GM23338 (cell line): ENCODE results near the gene IPP. TPM values are rescaled to one million over a fixed set of nuclear protein-coding genes. Genes with fewer than 3 reads are reported as not detected.

Source experiments
- ATAC-seq: fragments of 200-7000 bp; cut with Tn5 transposase; 3 replicates; pipeline ENCODE4 v1.9.1; 2020
- DNase-seq: peaks from one replicate; pipeline ENCODE4 v3.0.0-alpha.2; 2015; ENCODE audit warnings: low spot score
- H2AFZ ChIP-seq: fragments of 200-600 bp; sonication (generic); 2 replicates; pipeline ENCODE4 v1.8.0; 2016; ENCODE audit warnings: antibody characterized with exemption, mild to moderate bottlenecking, moderate library complexity
- H3F3A ChIP-seq: fragments of 200-600 bp; sonication (generic); replicated peaks from 2 replicates; pipeline ENCODE4 v1.8.0; 2017; ENCODE audit warnings: antibody characterized with exemption, mixed run types, low read depth
- H3K27ac ChIP-seq: fragments of 200-600 bp; sonication (generic); 2 replicates; pipeline ENCODE4 v1.6.1; 2016; ENCODE audit warnings: low read depth
- H3K27me3 ChIP-seq: fragments of 200-600 bp; sonication (generic); 2 replicates; pipeline ENCODE4 v1.8.0; 2016; ENCODE audit warnings: mild to moderate bottlenecking, mixed run types, moderate library complexity; ENCODE audit not compliant: insufficient read depth
- H3K36me3 ChIP-seq: fragments of 200-600 bp; sonication (generic); 2 replicates; pipeline ENCODE4 v1.8.0; 2016; ENCODE audit warnings: mild to moderate bottlenecking; ENCODE audit not compliant: insufficient read depth
- H3K4me1 ChIP-seq: fragments of 200-600 bp; sonication (generic); 2 replicates; pipeline ENCODE4 v1.8.0; 2016; ENCODE audit warnings: mild to moderate bottlenecking, moderate library complexity; ENCODE audit not compliant: insufficient read depth
- H3K4me2 ChIP-seq: fragments of 200-600 bp; sonication (generic); 2 replicates; pipeline ENCODE4 v1.7.1; 2017; ENCODE audit warnings: mixed run types
- H3K4me3 ChIP-seq: fragments of 200-600 bp; sonication (generic); 2 replicates; pipeline ENCODE4 v1.6.1; 2016; ENCODE audit warnings: mixed run types
- H3K79me2 ChIP-seq: fragments of 200-600 bp; sonication (generic); replicated peaks from 2 replicates; pipeline ENCODE4 v1.8.0; 2017; ENCODE audit warnings: mild to moderate bottlenecking; ENCODE audit not compliant: insufficient read depth
- H3K9me2 ChIP-seq: fragments of 200-600 bp; sonication (generic); 2 replicates; pipeline ENCODE4 v1.8.0; 2017; ENCODE audit not compliant: insufficient read depth
- H4K20me1 ChIP-seq: fragments of 200-600 bp; sonication (generic); replicated peaks from 2 replicates; pipeline ENCODE4 v1.8.0; 2017; ENCODE audit warnings: mild to moderate bottlenecking; ENCODE audit not compliant: insufficient read depth
- H3K27ac Mint-ChIP-seq: 2 replicates; pipeline ENCODE4 v1.8.0; 2020; ENCODE audit warnings: inconsistent platforms, mild to moderate bottlenecking, moderate library complexity, mixed read lengths
- H3K27me3 Mint-ChIP-seq: 3 replicates; pipeline ENCODE4 v1.8.0; 2022; ENCODE audit warnings: low read depth, mild to moderate bottlenecking, moderate library complexity, mixed read lengths, inconsistent platforms; ENCODE audit not compliant: insufficient read depth, poor library complexity
- H3K36me3 Mint-ChIP-seq: 3 replicates; pipeline ENCODE4 v1.8.0; 2021; ENCODE audit warnings: low read depth, mild to moderate bottlenecking, inconsistent platforms, moderate library complexity, mixed read lengths
- H3K4me1 Mint-ChIP-seq: 3 replicates; pipeline ENCODE4 v1.8.0; 2020; ENCODE audit warnings: mild to moderate bottlenecking, inconsistent platforms, mixed read lengths
- H3K4me3 Mint-ChIP-seq: 3 replicates; pipeline ENCODE4 v1.8.0; 2021; ENCODE audit warnings: moderate library complexity, mild to moderate bottlenecking, inconsistent platforms, mixed read lengths
- H3K9me3 Mint-ChIP-seq: 3 replicates; pipeline ENCODE4 v1.8.0; 2020; ENCODE audit warnings: moderate library complexity, mild to moderate bottlenecking, inconsistent platforms, mixed read lengths
- CREB1 ChIP-seq: fragments of 250-450 bp; sonication (Bioruptor Pico); IDR thresholded peaks from 2 replicates; pipeline ENCODE4 v1.5.0; 2020; ENCODE audit warnings: low read depth, mild to moderate bottlenecking, moderate library complexity
- EZH2 ChIP-seq: fragments of 200-600 bp; sonication (generic); IDR thresholded peaks from one replicate; pipeline ENCODE4 v1.8.0; 2017; ENCODE audit warnings: antibody characterized with exemption, mild to moderate bottlenecking, low read depth; ENCODE audit not compliant: unreplicated experiment
- EZH2phosphoT487 ChIP-seq: fragments of 200-600 bp; sonication (generic); IDR thresholded peaks from one replicate; pipeline ENCODE4 v1.8.1; 2018; ENCODE audit warnings: antibody characterized with exemption; ENCODE audit not compliant: unreplicated experiment
- JUNB ChIP-seq: IDR thresholded peaks from one replicate; pipeline ENCODE4 v1.6.1; 2016; ENCODE audit warnings: antibody characterized with exemption; ENCODE audit not compliant: unreplicated experiment
- NANOG ChIP-seq: IDR thresholded peaks from 2 replicates; pipeline ENCODE4 v1.6.1; 2016; ENCODE audit warnings: antibody characterized with exemption, borderline replicate concordance
- POLR2AphosphoS5 ChIP-seq: IDR thresholded peaks from 2 replicates; pipeline ENCODE4 v1.6.1; 2016; ENCODE audit warnings: antibody characterized with exemption, low read depth
- STAT1 ChIP-seq: IDR thresholded peaks from one replicate; pipeline ENCODE4 v1.6.1; 2016; ENCODE audit warnings: antibody characterized with exemption; ENCODE audit not compliant: unreplicated experiment
- ZNF114 ChIP-seq: fragments of 250-450 bp; sonication (Bioruptor Pico); IDR thresholded peaks from 2 replicates; pipeline ENCODE4 v1.5.0; 2020; ENCODE audit warnings: mild to moderate bottlenecking, moderate library complexity
- ZNF331 ChIP-seq: fragments of 250-450 bp; sonication (Bioruptor Pico); IDR thresholded peaks from 2 replicates; pipeline ENCODE4 v1.5.0; 2020; ENCODE audit warnings: low read depth, mild to moderate bottlenecking, moderate library complexity
- ZNF462 ChIP-seq: fragments of 250-450 bp; sonication (Bioruptor Pico); IDR thresholded peaks from 2 replicates; pipeline ENCODE4 v1.5.0; 2020; ENCODE audit warnings: mild to moderate bottlenecking, moderate library complexity
- polyA plus RNA-seq: library from polyadenylated mRNA; unstranded; fragments of >200 nt; fragmentation: Nextera tagmentation; extraction: Ambion mirVana; gene quantifications from 2 replicates; pipeline ENCODE4 v1.2.1, GENCODE V29; 2016
- total RNA-seq: library from RNA; depleted of rRNA; stranded (reverse); fragments of >200 nt; shearing (Covaris generic); gene quantifications from 2 replicates; pipeline ENCODE4 v1.2.3, GENCODE V29; 2014
- TF ChIP-seq, protein P1 (sequence below): IDR thresholded peaks from one replicate; pipeline ENCODE4 v1.6.1; 2018; ENCODE audit warnings: antibody characterized with exemption; ENCODE audit not compliant: unreplicated experiment
- TF ChIP-seq, protein P2 (sequence below): IDR thresholded peaks from 2 replicates; pipeline ENCODE4 v1.6.1; 2016; ENCODE audit warnings: antibody characterized with exemption
- TF ChIP-seq, protein P3 (sequence below), 2 experiments: fragments of 200-600 bp in 1 of 2; sonication (generic) in 1 of 2; conservative IDR thresholded peaks; 2 replicates each; pipeline versions ENCODE4 v1.5.1 to v1.6.1; 2016 to 2017; ENCODE audit warnings: antibody characterized with exemption in 2 of 2, low read depth in 2 of 2, mild to moderate bottlenecking in 2 of 2, moderate library complexity in 1 of 2

IPP gene
- total and polyA plus RNA-seq, 2 experiments from 2014 or later, result 1.8 to 2.8 TPM

- H4K20me1 ChIP-seq, result peaks cover 82% of the 10 kb centered on the region
- H3K4me1 Mint-ChIP-seq, result peaks cover 6% of the 10 kb centered on the region; the same call in 2 of the 3 replicates
These were observed 81.9 kb downstream of the IPP start for GRCh38 chr1:45668526-45668925.

More at GRCh38 chr1:45668526-45668925, 81.9 kb downstream of the IPP start:
- Histone ChIP-seq H3K79me2 (peaks cover 100% of the 10 kb centered on the region), H3K27me3 (no peaks in the 10 kb centered on the region), H3K27ac (no peak overlapping the region), H3F3A (no peaks in the 10 kb centered on the region), H3K4me3 (no peak overlapping the region), H3K36me3 (no peaks in the 10 kb centered on the region), H3K4me2 (no peak overlapping the region), H3K4me1 (no peaks in the 10 kb centered on the region), H3K9me2 (no peaks in the 10 kb centered on the region), H2AFZ (no peak overlapping the region)
- ATAC-seq, result no peak
- DNase-seq, result no peak
- TF ChIP-seq, protein P1, sequence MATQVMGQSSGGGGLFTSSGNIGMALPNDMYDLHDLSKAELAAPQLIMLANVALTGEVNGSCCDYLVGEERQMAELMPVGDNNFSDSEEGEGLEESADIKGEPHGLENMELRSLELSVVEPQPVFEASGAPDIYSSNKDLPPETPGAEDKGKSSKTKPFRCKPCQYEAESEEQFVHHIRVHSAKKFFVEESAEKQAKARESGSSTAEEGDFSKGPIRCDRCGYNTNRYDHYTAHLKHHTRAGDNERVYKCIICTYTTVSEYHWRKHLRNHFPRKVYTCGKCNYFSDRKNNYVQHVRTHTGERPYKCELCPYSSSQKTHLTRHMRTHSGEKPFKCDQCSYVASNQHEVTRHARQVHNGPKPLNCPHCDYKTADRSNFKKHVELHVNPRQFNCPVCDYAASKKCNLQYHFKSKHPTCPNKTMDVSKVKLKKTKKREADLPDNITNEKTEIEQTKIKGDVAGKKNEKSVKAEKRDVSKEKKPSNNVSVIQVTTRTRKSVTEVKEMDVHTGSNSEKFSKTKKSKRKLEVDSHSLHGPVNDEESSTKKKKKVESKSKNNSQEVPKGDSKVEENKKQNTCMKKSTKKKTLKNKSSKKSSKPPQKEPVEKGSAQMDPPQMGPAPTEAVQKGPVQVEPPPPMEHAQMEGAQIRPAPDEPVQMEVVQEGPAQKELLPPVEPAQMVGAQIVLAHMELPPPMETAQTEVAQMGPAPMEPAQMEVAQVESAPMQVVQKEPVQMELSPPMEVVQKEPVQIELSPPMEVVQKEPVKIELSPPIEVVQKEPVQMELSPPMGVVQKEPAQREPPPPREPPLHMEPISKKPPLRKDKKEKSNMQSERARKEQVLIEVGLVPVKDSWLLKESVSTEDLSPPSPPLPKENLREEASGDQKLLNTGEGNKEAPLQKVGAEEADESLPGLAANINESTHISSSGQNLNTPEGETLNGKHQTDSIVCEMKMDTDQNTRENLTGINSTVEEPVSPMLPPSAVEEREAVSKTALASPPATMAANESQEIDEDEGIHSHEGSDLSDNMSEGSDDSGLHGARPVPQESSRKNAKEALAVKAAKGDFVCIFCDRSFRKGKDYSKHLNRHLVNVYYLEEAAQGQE, result no peak
- TF ChIP-seq STAT1 (no peak), JUNB (no peak), EZH2 (no peak), EZH2phosphoT487 (no peak), CREB1 (CRISPR knock-in tag) (no peak), NANOG (no peak), ZNF462 (CRISPR knock-in tag) (no peak), ZNF331 (CRISPR knock-in tag) (no peak), POLR2AphosphoS5 (no peak), ZNF114 (CRISPR knock-in tag) (no peak)
- TF ChIP-seq, protein P2, sequence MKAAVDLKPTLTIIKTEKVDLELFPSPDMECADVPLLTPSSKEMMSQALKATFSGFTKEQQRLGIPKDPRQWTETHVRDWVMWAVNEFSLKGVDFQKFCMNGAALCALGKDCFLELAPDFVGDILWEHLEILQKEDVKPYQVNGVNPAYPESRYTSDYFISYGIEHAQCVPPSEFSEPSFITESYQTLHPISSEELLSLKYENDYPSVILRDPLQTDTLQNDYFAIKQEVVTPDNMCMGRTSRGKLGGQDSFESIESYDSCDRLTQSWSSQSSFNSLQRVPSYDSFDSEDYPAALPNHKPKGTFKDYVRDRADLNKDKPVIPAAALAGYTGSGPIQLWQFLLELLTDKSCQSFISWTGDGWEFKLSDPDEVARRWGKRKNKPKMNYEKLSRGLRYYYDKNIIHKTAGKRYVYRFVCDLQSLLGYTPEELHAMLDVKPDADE, result no peak
- TF ChIP-seq, protein P3, sequence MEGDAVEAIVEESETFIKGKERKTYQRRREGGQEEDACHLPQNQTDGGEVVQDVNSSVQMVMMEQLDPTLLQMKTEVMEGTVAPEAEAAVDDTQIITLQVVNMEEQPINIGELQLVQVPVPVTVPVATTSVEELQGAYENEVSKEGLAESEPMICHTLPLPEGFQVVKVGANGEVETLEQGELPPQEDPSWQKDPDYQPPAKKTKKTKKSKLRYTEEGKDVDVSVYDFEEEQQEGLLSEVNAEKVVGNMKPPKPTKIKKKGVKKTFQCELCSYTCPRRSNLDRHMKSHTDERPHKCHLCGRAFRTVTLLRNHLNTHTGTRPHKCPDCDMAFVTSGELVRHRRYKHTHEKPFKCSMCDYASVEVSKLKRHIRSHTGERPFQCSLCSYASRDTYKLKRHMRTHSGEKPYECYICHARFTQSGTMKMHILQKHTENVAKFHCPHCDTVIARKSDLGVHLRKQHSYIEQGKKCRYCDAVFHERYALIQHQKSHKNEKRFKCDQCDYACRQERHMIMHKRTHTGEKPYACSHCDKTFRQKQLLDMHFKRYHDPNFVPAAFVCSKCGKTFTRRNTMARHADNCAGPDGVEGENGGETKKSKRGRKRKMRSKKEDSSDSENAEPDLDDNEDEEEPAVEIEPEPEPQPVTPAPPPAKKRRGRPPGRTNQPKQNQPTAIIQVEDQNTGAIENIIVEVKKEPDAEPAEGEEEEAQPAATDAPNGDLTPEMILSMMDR (conservative IDR thresholded peaks at IDR 0.05; ENCODE audit: low read depth in 2 of 2), result no peak
- H3K27ac Mint-ChIP-seq, result no peak overlapping the region
- H3K9me3 Mint-ChIP-seq, result peaks cover 2% of the 10 kb centered on the region; the same call in 1 of the 3 replicates
- H3K36me3 Mint-ChIP-seq, result peaks cover 19% of the 10 kb centered on the region; the same call in 2 of the 3 replicates
- peaks cover 2% of the 10 kb centered on the region for H3K27me3 Mint-ChIP-seq
- no peak overlapping the region for H3K4me3 Mint-ChIP-seq
